HepG2 (cell line): ENCODE results near the gene CCDC183. TPM values are rescaled to one million over a fixed set of nuclear protein-coding genes. Genes with fewer than 3 reads are reported as not detected.

Experiments used
- AGO2 ChIP-seq: fragments of 200-400 bp; formaldehyde crosslinking; optimal IDR thresholded peaks from 2 replicates; pipeline ENCODE3; 2017; ENCODE audit warnings: mild to moderate bottlenecking, low read depth, low read length, moderate library complexity
- HNRNPL ChIP-seq: fragments of 200-400 bp; formaldehyde crosslinking; IDR thresholded peaks from 2 replicates; pipeline ENCODE4 v1.6.1; 2017; ENCODE audit warnings: mild to moderate bottlenecking, low read depth, low read length
- KDM2A ChIP-seq: sonication (generic); formaldehyde crosslinking; IDR thresholded peaks from 2 replicates; pipeline ENCODE4 v1.4.0; 2020; ENCODE audit warnings: low read depth, missing genetic modification reagents, borderline replicate concordance
- LCORL ChIP-seq, 2 experiments: fragments of 450-650 bp in 1 of 2; sonication (generic) in 1 of 2; formaldehyde crosslinking in 1 of 2; IDR thresholded peaks; 2 replicates each; pipeline versions ENCODE4 v1.5.0 to v1.6.1; 2017 to 2020; ENCODE audit warnings: antibody characterized with exemption in 1 of 2, missing genetic modification reagents in 1 of 2
- MAZ ChIP-seq, 2 experiments: sonication (generic) in 1 of 2; formaldehyde crosslinking in 1 of 2; IDR thresholded peaks; 2 replicates each; pipeline versions ENCODE4 v1.5.0 to v1.6.1; 2012 to 2020; ENCODE audit warnings: low read depth in 2 of 2, mild to moderate bottlenecking in 2 of 2, borderline replicate concordance in 1 of 2, improper control_type of control experiment in 1 of 2, low read length in 1 of 2, missing genetic modification reagents in 1 of 2, moderate library complexity in 1 of 2
- MBD4 ChIP-seq: IDR thresholded peaks from 2 replicates; pipeline ENCODE4 v1.6.1; 2012; ENCODE audit warnings: low read length, inconsistent platforms, borderline replicate concordance
- MTA1 ChIP-seq: sonication (generic); formaldehyde crosslinking; IDR thresholded peaks from 2 replicates; pipeline ENCODE4 v1.4.0; 2020; ENCODE audit warnings: missing genetic modification reagents, mild to moderate bottlenecking, borderline replicate concordance
- PLRG1 ChIP-seq: fragments of 450-650 bp; conservative IDR thresholded peaks from 2 replicates; pipeline ENCODE4 v1.6.1; 2016
- POLR2A ChIP-seq, 2 experiments: IDR thresholded peaks; 2 replicates each; pipeline ENCODE4 v1.6.1; 2011; ENCODE audit warnings: low read depth in 2 of 2, low read length in 2 of 2, mild to moderate bottlenecking in 1 of 2, moderate library complexity in 1 of 2; ENCODE audit not compliant: insufficient read depth in 1 of 2
- POLR2AphosphoS5 ChIP-seq: IDR thresholded peaks from 2 replicates; pipeline ENCODE4 v1.6.1; 2012; ENCODE audit warnings: low read depth, low read length
- POLR2G ChIP-seq: fragments of 200-400 bp; formaldehyde crosslinking; IDR thresholded peaks from 2 replicates; pipeline ENCODE4 v1.6.1; 2018; ENCODE audit warnings: mild to moderate bottlenecking, low read depth, low read length, moderate library complexity
- RBM22 ChIP-seq: fragments of 200-400 bp; formaldehyde crosslinking; optimal IDR thresholded peaks from 2 replicates; pipeline ENCODE3; 2017; ENCODE audit warnings: mild to moderate bottlenecking, low read length, moderate library complexity
- SRSF4 ChIP-seq: fragments of 200-400 bp; formaldehyde crosslinking; IDR thresholded peaks from one replicate; pipeline ENCODE4 v1.6.1; 2018; ENCODE audit warnings: mild to moderate bottlenecking, low read depth, low read length, moderate library complexity; ENCODE audit not compliant: poor library complexity, severe bottlenecking
- TAF15 ChIP-seq: fragments of 200-400 bp; formaldehyde crosslinking; IDR thresholded peaks from one replicate; pipeline ENCODE4 v1.6.1; 2018; ENCODE audit warnings: mild to moderate bottlenecking, low read depth, low read length; ENCODE audit not compliant: poor library complexity, severe bottlenecking
- TBX3 ChIP-seq: fragments of 450-650 bp; IDR thresholded peaks from 2 replicates; pipeline ENCODE4 v1.6.1; 2017; ENCODE audit warnings: antibody characterized with exemption, mild to moderate bottlenecking, inconsistent platforms, borderline replicate concordance
- TOPORS ChIP-seq: sonication (generic); formaldehyde crosslinking; IDR thresholded peaks from 2 replicates; pipeline ENCODE4 v1.8.0; 2023; ENCODE audit warnings: mild to moderate bottlenecking, missing genetic modification reagents
- TP53 ChIP-seq: sonication (generic); formaldehyde crosslinking; conservative IDR thresholded peaks from 2 replicates; pipeline ENCODE4 v1.4.0; 2020; ENCODE audit warnings: missing genetic modification reagents
- ZBTB43 ChIP-seq: sonication (generic); formaldehyde crosslinking; conservative IDR thresholded peaks from 2 replicates; pipeline ENCODE4 v1.4.0; 2020; ENCODE audit warnings: missing genetic modification reagents
- ZC3H13 ChIP-seq: sonication (generic); formaldehyde crosslinking; IDR thresholded peaks from 2 replicates; pipeline ENCODE4 v1.8.1; 2023; ENCODE audit warnings: mild to moderate bottlenecking, missing genetic modification reagents, moderate library complexity
- ZNF776 ChIP-seq: sonication (generic); formaldehyde crosslinking; IDR thresholded peaks from 2 replicates; pipeline ENCODE4 v1.4.0; 2020; ENCODE audit warnings: mild to moderate bottlenecking, missing genetic modification reagents
- polyA plus RNA-seq, 8 experiments: library from polyadenylated mRNA; depleted of rRNA in 3 of 8; stranded (reverse) in 7 of 8; unstranded in 1 of 8; fragments of >200 nt; fragmentation: Illumina TruSeq in 4 of 8; extraction: Trizol in 4 of 8; gene quantifications; 2 replicates each; pipeline versions ENCODE4 v1.2.1 to v1.2.3, GENCODE V29; 2011 to 2016; ENCODE audit warnings: low read depth in 4 of 8, missing spikeins in 1 of 8, mixed read lengths in 1 of 8; ENCODE audit not compliant: insufficient read depth in 1 of 8
- total RNA-seq, 5 experiments: library from RNA; depleted of rRNA; stranded (reverse); fragments of >200 nt; fragmentation: Illumina TruSeq; extraction: Trizol; gene quantifications; 2 replicates each; pipeline ENCODE4 v1.2.3, GENCODE V29; 2016; ENCODE audit warnings: low read depth in 1 of 5
- TF ChIP-seq, protein P1 (sequence below): sonication (generic); formaldehyde crosslinking; IDR thresholded peaks from 2 replicates; pipeline ENCODE4 v1.4.0; 2020; ENCODE audit warnings: mild to moderate bottlenecking, missing genetic modification reagents
- TF ChIP-seq, protein P2 (sequence below): sonication (generic); formaldehyde crosslinking; IDR thresholded peaks from 2 replicates; pipeline ENCODE4 v1.4.0; 2020; ENCODE audit warnings: missing genetic modification reagents, mild to moderate bottlenecking, borderline replicate concordance

CCDC183 gene
- total and polyA plus RNA-seq, 2 of the 13 experiments (the other 11 are each of a cell fraction or from before 2014, with no cell fraction given), result 5.0 to 66.4 TPM

DNA sequence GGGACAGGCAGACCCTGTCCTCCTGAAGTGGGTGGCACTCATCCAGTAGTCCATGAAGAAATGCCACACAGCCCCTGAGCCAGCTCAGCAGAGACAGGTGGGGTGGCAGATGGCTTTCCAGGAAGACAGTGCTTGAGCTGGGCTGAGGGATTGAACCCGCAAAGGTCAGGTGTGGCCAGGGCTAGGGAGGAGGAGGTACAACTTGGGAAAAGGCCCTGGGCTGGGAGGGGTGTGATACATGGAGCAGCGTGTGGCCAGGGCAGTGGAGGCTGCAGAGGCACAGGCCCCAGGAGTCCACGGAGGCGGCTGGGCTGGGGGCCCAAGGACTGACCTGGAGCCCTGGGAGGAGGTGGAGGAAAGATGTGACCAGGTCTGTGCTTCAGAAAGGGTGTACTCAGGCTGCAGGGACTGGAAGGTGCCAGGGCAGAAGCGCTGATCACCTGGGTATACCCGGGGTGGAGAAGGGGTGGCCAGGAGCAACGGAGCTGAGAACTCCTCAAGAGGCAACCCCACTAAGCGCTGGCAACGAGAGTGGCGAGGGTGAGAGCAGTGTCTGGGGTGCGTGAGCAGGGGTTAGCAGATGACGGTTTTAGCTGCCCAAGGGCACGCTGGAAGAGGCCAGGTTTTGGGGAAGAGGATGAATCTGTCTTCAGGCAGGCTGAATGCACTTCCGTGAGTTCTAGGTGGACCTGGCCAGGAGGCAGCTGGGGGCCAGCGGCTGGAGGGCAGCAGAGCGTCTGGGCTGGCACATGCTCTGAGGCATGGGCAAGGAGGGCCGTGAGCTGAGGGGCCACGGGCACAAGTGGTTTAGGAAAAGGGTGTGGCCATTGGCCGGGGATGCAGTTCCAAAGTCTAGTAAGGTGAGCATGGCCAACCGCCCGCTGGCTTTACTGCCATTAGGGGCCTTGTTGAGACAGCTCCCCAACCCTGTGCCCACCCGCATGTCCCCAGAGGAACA is 7.7 kb downstream of the CCDC183 start (continued):
- TF ChIP-seq, protein P1, sequence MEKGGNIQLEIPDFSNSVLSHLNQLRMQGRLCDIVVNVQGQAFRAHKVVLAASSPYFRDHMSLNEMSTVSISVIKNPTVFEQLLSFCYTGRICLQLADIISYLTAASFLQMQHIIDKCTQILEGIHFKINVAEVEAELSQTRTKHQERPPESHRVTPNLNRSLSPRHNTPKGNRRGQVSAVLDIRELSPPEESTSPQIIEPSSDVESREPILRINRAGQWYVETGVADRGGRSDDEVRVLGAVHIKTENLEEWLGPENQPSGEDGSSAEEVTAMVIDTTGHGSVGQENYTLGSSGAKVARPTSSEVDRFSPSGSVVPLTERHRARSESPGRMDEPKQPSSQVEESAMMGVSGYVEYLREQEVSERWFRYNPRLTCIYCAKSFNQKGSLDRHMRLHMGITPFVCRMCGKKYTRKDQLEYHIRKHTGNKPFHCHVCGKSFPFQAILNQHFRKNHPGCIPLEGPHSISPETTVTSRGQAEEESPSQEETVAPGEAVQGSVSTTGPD, result no peak
- TF ChIP-seq MAZ (IDR thresholded peaks at IDR 0.05; ENCODE audit: borderline replicate concordance, low read depth, low read length) (no peak), MAZ (CRISPR knock-in tag; IDR thresholded peaks at IDR 0.05; ENCODE audit: low read depth) (no peak), MTA1 (CRISPR knock-in tag) (no peak), KDM2A (CRISPR knock-in tag) (0 out of 2 replicates have a peak, but pooled peaks have one; percentile 23), RBM22 (peak; percentile 84), ZBTB43 (CRISPR knock-in tag) (no peak), TOPORS (CRISPR knock-in tag) (no peak), LCORL (IDR thresholded peaks at IDR 0.05) (no peak), LCORL (CRISPR knock-in tag; IDR thresholded peaks at IDR 0.05) (no peak), SRSF4 (no peak), PLRG1 (no peak), MBD4 (no peak), TP53 (CRISPR knock-in tag) (no peak), AGO2 (peak; percentile 67), ZC3H13 (peak; percentile 58), HNRNPL (0 out of 2 replicates have a peak, but pooled peaks have one; percentile 51), TBX3 (no peak), POLR2A (IDR thresholded peaks at IDR 0.05; ENCODE audit: insufficient read depth in 1 of 2, low read depth in 2 of 2, low read length in 2 of 2) (peak in 1 of 2 experiments; percentile 16; a peak in 1 of 4 replicates), TAF15 (peak; percentile 11), POLR2G (peak; percentile 37; the same call in 1 of the 2 replicates), POLR2AphosphoS5 (peak; percentile 34; the same call in 1 of the 2 replicates), ZNF776 (CRISPR knock-in tag) (0 out of 2 replicates have a peak, but pooled peaks have one; percentile 15)
- TF ChIP-seq, protein P2, sequence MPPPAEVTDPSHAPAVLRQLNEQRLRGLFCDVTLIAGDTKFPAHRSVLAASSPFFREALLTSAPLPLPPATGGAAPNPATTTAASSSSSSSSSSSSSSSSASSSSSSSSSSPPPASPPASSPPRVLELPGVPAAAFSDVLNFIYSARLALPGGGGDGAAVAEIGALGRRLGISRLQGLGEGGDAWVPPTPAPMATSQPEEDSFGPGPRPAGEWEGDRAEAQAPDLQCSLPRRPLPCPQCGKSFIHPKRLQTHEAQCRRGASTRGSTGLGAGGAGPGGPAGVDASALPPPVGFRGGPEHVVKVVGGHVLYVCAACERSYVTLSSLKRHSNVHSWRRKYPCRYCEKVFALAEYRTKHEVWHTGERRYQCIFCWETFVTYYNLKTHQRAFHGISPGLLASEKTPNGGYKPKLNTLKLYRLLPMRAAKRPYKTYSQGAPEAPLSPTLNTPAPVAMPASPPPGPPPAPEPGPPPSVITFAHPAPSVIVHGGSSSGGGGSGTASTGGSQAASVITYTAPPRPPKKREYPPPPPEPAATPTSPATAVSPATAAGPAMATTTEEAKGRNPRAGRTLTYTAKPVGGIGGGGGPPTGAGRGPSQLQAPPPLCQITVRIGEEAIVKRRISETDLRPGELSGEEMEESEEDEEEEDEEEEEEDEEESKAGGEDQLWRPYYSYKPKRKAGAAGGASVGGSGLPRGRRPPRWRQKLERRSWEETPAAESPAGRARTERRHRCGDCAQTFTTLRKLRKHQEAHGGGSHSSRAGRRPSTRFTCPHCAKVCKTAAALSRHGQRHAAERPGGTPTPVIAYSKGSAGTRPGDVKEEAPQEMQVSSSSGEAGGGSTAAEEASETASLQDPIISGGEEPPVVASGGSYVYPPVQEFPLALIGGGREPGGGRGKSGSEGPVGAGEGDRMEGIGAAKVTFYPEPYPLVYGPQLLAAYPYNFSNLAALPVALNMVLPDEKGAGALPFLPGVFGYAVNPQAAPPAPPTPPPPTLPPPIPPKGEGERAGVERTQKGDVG (CRISPR knock-in tag), result no peak
